Esophagus squamous epithelium (tissue), 5 donors: ENCODE measurements around the gene ISG15. TPM values are rescaled to one million over a fixed set of nuclear protein-coding genes. Genes with fewer than 3 reads are reported as not detected.
A peak's percentile ranks its signal among the peaks of the same experiment; 100 is the strongest.

Experiments
- DNase-seq: peaks from one replicate; lab custom pipeline; 2025; lab: John Stamatoyannopoulos, UW
- H3K27ac ChIP-seq, 4 donors: fragments of 200-600 bp; sonication (generic); one replicate each; pipeline ENCODE4 v1.5.1; 2016 to 2019; ENCODE audit warnings: mild to moderate bottlenecking in 1 of 4
- H3K27me3 ChIP-seq, 4 donors: fragments of 200-600 bp; sonication (generic); 1 replicate in 3 of 4; 2 replicates in 1 of 4; pipeline versions ENCODE4 v1.5.1 to v1.6.0; 2017 to 2021; ENCODE audit warnings: antibody characterized with exemption in 1 of 4
- H3K36me3 ChIP-seq, 3 donors: fragments of 200-600 bp; sonication (generic); one replicate each; pipeline ENCODE4 v1.5.1; 2016 to 2019
- H3K4me1 ChIP-seq, 3 donors: fragments of 200-600 bp; sonication (generic); one replicate each; pipeline ENCODE4 v1.5.1; 2017 to 2019
- H3K4me3 ChIP-seq, 4 donors: fragments of 200-600 bp; sonication (generic); 1 replicate in 3 of 4; 2 replicates in 1 of 4; pipeline ENCODE4 v1.5.1; 2016 to 2019; ENCODE audit warnings: mild to moderate bottlenecking in 2 of 4, moderate library complexity in 1 of 4
- H3K9me3 ChIP-seq, 3 donors: fragments of 200-600 bp; sonication (generic); one replicate each; pipeline ENCODE4 v1.5.1; 2016 to 2019
- CTCF ChIP-seq, 6 experiments: fragments of 450-650 bp in 4 of 6; fragments of 200-600 bp in 2 of 6; sonication (generic) in 2 of 6; IDR thresholded peaks; one replicate each; pipeline ENCODE4 v1.5.1; 2016 to 2019; ENCODE audit warnings: antibody characterized with exemption in 6 of 6, mild to moderate bottlenecking in 4 of 6, moderate library complexity in 4 of 6
- POLR2A ChIP-seq, 4 donors: fragments of 450-650 bp; IDR thresholded peaks; one replicate each; pipeline ENCODE4 v1.6.1; 2017; ENCODE audit warnings: antibody characterized with exemption in 4 of 4, mild to moderate bottlenecking in 4 of 4, moderate library complexity in 3 of 4
- WGBS, 2 donors: methylation state at CpG; one replicate each; pipeline ENCODE4 v1.1.5; 2018; 5-methylcytosine and 5-hydroxymethylcytosine counted together
- intact Hi-C: fragments of 100-400 bp; cut with DNase I; formaldehyde crosslinking; loops from one replicate; pipeline ENCODE4 v1.15.0; 2022
- total RNA-seq, 4 donors: library from RNA; depleted of rRNA; stranded (reverse); fragments of >200 nt; gene quantifications; one replicate each; pipeline ENCODE4 v1.1.0, GENCODE V29; 2016
- donor health status: DM: yes; HTN: yes; CAD: no.

ISG15 gene
- total RNA-seq, 4 donors from 2014 or later, result 7.2 to 44.3 (median 10.3) TPM

GRCh38 chr1:973459-974292 lies 39.6 kb upstream of the ISG15 start:
- Histone ChIP-seq H3K27me3 (peaks cover 0 to 76% (median 5%) of the 10 kb centered on the region in 4 donors), H3K4me1 (peaks cover 20 to 56% (median 21%) of the 10 kb centered on the region in 3 donors), H3K4me3 (no peak overlapping the region), H3K27ac (no peak overlapping the region), H3K9me3 (no peaks in the 10 kb centered on the region), H3K36me3 (peaks cover 0 to 36% (median 0%) of the 10 kb centered on the region in 3 donors)
- TF ChIP-seq POLR2A (IDR thresholded peaks at IDR 0.05), result no peak
- TF ChIP-seq CTCF (IDR thresholded peaks at IDR 0.05), result no peak
- no peak for DNase-seq
- intact Hi-C loops, result no loop called here
- 74 to 86% methylated on average over 2 to 8 of the region's 28 CpGs for WGBS, 2 donors

- peaks cover 0 to 80% (median 5%) of the 10 kb centered on the region in 4 donors for H3K27me3 ChIP-seq
- H3K9me3 ChIP-seq, result no peaks in the 10 kb centered on the region
- H3K27ac ChIP-seq, result no peak overlapping the region
- no peak overlapping the region for H3K4me3 ChIP-seq
- H3K4me1 ChIP-seq, result peaks cover 20 to 50% (median 21%) of the 10 kb centered on the region in 3 donors
- 75 to 91% methylated on average over 6 of the region's 11 CpGs for WGBS, 2 donors
- TF ChIP-seq CTCF (IDR thresholded peaks at IDR 0.05) (no peak), POLR2A (IDR thresholded peaks at IDR 0.05) (no peak)
- no peak for DNase-seq
- intact Hi-C loops, result no loop called here
- H3K36me3 ChIP-seq, result peaks cover 0 to 36% (median 0%) of the 10 kb centered on the region in 3 donors
These were observed 39.0 kb upstream of the ISG15 start for GRCh38 chr1:974293-974640.

- peaks cover 20 to 48% (median 21%) of the 10 kb centered on the region in 3 donors for H3K4me1 ChIP-seq
- H3K4me3 ChIP-seq, result no peak overlapping the region
- peaks cover 0 to 36% (median 0%) of the 10 kb centered on the region in 3 donors for H3K36me3 ChIP-seq
- H3K9me3 ChIP-seq, result no peaks in the 10 kb centered on the region
- H3K27ac ChIP-seq, result peak overlapping the region in 3 of 4 donors; percentile 73 to 87 (median 74)
- H3K27me3 ChIP-seq, result peaks cover 0 to 81% (median 5%) of the 10 kb centered on the region in 4 donors
- no peak for DNase-seq
- WGBS, 2 donors, result 65 to 71% methylated on average over 10 to 16 of the region's 17 CpGs
- TF ChIP-seq CTCF (IDR thresholded peaks at IDR 0.05), result no peak
- no peak for TF ChIP-seq POLR2A (IDR thresholded peaks at IDR 0.05)
- intact Hi-C loops, result no loop called here
These were observed 38.5 kb upstream of the ISG15 start for GRCh38 chr1:974687-975328.

- Histone ChIP-seq H3K36me3 (peaks cover 0 to 36% (median 0%) of the 10 kb centered on the region in 3 donors), H3K27ac (peak overlapping the region in 3 of 4 donors; percentile 73 to 87 (median 74)), H3K9me3 (no peaks in the 10 kb centered on the region), H3K27me3 (peaks cover 0 to 81% (median 5%) of the 10 kb centered on the region in 4 donors), H3K4me3 (no peak overlapping the region), H3K4me1 (peaks cover 19 to 48% (median 20%) of the 10 kb centered on the region in 3 donors)
- intact Hi-C loops, result no loop called here
- WGBS, 2 donors, result 29 to 60% methylated on average over 1 of the region's 9 CpGs
- TF ChIP-seq CTCF (IDR thresholded peaks at IDR 0.05) (no peak), POLR2A (IDR thresholded peaks at IDR 0.05) (no peak)
- no peak for DNase-seq
These were observed 37.9 kb upstream of the ISG15 start for GRCh38 chr1:975365-975764.
